Measurements from ENCODE around the gene FAM3C.

Gene FAM3C

GRCh38 chr7:121390109-121390508, 6.0 kb downstream of the FAM3C start:
- no peak overlapping the region for H3K4ac ChIP-seq (ENCODE audit: low read length)
- no peak overlapping the region for H2AK5ac ChIP-seq (ENCODE audit: low read depth, low read length)
- H2BK120ac ChIP-seq (ENCODE audit: low read depth, low read length): no peak overlapping the region
- H3K36me3 ChIP-seq (replicated peaks in 1 of 2; ENCODE audit: control insufficient read depth in 2 of 2, insufficient read depth in 2 of 2, low read length in 2 of 2): peaks cover 0 to 21% of the 10 kb centered on the region in 2 donors
- no peak overlapping the region for H3K4me2 ChIP-seq (ENCODE audit: insufficient read depth, low read length, poor library complexity, severe bottlenecking)
- no peak overlapping the region for H3K4me3 ChIP-seq (ENCODE audit: low read length in 2 of 2)
- H2AFZ ChIP-seq (ENCODE audit: low read length): no peak overlapping the region
- H4K8ac ChIP-seq (ENCODE audit: low read depth, low read length): no peak overlapping the region
- H3K14ac ChIP-seq (ENCODE audit: low read length): no peak overlapping the region
- no peak overlapping the region for H3K23ac ChIP-seq (ENCODE audit: low read depth, low read length, poor library complexity)
- H4K91ac ChIP-seq (ENCODE audit: low read depth, low read length, poor library complexity): no peak overlapping the region
- H3K27ac ChIP-seq (replicated peaks; ENCODE audit: low read length): no peak overlapping the region
- no peak for DNase-seq (ENCODE audit: low spot score)
- no peak overlapping the region for H2BK12ac ChIP-seq (ENCODE audit: low read length)
- peaks cover 2 to 5% of the 10 kb centered on the region in 2 donors for H3K4me1 ChIP-seq (ENCODE audit: control insufficient read depth in 2 of 2, insufficient read depth in 1 of 2, low read depth in 1 of 2, low read length in 2 of 2)
- no peak overlapping the region for H2BK5ac ChIP-seq (ENCODE audit: low read length)
- H3K27me3 ChIP-seq (ENCODE audit: control insufficient read depth in 3 of 3, insufficient read depth in 3 of 3, low read depth in 1 of 3, low read length in 3 of 3): no peaks in the 10 kb centered on the region
- H3K79me1 ChIP-seq (ENCODE audit: low read depth, low read length): no peaks in the 10 kb centered on the region
- H3K9me3 ChIP-seq (replicated peaks in 1 of 2; ENCODE audit: control insufficient read depth in 2 of 2, insufficient read depth in 1 of 2, low read depth in 1 of 2, low read length in 2 of 2): peaks cover 0 to 10% of the 10 kb centered on the region in 2 donors
- H3K18ac ChIP-seq (ENCODE audit: low read length): no peak overlapping the region
- no peak overlapping the region for H3K9ac ChIP-seq (ENCODE audit: low read depth, low read length, poor library complexity)
- H2BK15ac ChIP-seq (ENCODE audit: low read length): no peak overlapping the region

DNA sequence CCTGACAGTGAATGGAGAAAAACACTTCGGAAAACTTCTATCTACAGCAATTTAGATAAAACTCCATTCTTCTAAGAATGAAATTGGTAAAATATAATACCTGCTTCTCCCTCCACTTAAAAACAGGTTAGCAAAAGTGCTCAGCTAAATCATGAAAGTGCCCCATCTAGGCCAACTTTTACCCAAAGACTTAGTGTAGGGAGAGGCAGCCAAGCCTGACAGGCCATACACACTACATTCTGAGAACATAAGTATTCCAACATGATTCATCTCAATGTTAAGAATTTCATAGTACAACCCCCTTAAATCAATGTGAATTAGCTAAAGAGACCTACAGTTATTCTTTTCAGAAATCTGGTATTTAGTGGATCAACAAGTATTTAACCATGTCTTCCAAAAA, 7.2 kb downstream of the FAM3C start:
- no peak overlapping the region for H3K23ac ChIP-seq (ENCODE audit: low read depth, low read length, poor library complexity)
- no peak overlapping the region for H3K4me2 ChIP-seq (ENCODE audit: insufficient read depth, low read length, poor library complexity, severe bottlenecking)
- H3K27me3 ChIP-seq (ENCODE audit: control insufficient read depth in 3 of 3, insufficient read depth in 3 of 3, low read depth in 1 of 3, low read length in 3 of 3): no peaks in the 10 kb centered on the region
- no peak overlapping the region for H3K27ac ChIP-seq (replicated peaks; ENCODE audit: low read length)
- H2BK120ac ChIP-seq (ENCODE audit: low read depth, low read length): no peak overlapping the region
- H2BK15ac ChIP-seq (ENCODE audit: low read length): no peak overlapping the region
- peaks cover 0 to 10% of the 10 kb centered on the region in 2 donors for H3K9me3 ChIP-seq (replicated peaks in 1 of 2; ENCODE audit: control insufficient read depth in 2 of 2, insufficient read depth in 1 of 2, low read depth in 1 of 2, low read length in 2 of 2)
- H2BK5ac ChIP-seq (ENCODE audit: low read length): no peak overlapping the region
- H3K4me3 ChIP-seq (ENCODE audit: low read length in 2 of 2): no peak overlapping the region
- no peak overlapping the region for H2BK12ac ChIP-seq (ENCODE audit: low read length)
- no peak overlapping the region for H2AK5ac ChIP-seq (ENCODE audit: low read depth, low read length)
- WGBS, 2 donors (ENCODE audit: extremely low coverage in 2 of 2, insufficient read length in 2 of 2, insufficient replicate concordance in 1 of 2): no CpG with 5 or more reads among the region's 1 CpG
- peaks cover 2 to 3% of the 10 kb centered on the region in 2 donors for H3K4me1 ChIP-seq (ENCODE audit: control insufficient read depth in 2 of 2, insufficient read depth in 1 of 2, low read depth in 1 of 2, low read length in 2 of 2)
- no peak overlapping the region for H4K8ac ChIP-seq (ENCODE audit: low read depth, low read length)
- no peak overlapping the region for H3K9ac ChIP-seq (ENCODE audit: low read depth, low read length, poor library complexity)
- DNase-seq (ENCODE audit: low spot score): no peak
- H2AFZ ChIP-seq (ENCODE audit: low read length): no peak overlapping the region
- H3K36me3 ChIP-seq (replicated peaks in 1 of 2; ENCODE audit: control insufficient read depth in 2 of 2, insufficient read depth in 2 of 2, low read length in 2 of 2): peaks cover 0 to 16% of the 10 kb centered on the region in 2 donors
- H4K91ac ChIP-seq (ENCODE audit: low read depth, low read length, poor library complexity): no peak overlapping the region
- H3K79me1 ChIP-seq (ENCODE audit: low read depth, low read length): no peaks in the 10 kb centered on the region
- H3K4ac ChIP-seq (ENCODE audit: low read length): no peak overlapping the region
- no peak overlapping the region for H3K18ac ChIP-seq (ENCODE audit: low read length)
- no peak overlapping the region for H3K14ac ChIP-seq (ENCODE audit: low read length)

DNA sequence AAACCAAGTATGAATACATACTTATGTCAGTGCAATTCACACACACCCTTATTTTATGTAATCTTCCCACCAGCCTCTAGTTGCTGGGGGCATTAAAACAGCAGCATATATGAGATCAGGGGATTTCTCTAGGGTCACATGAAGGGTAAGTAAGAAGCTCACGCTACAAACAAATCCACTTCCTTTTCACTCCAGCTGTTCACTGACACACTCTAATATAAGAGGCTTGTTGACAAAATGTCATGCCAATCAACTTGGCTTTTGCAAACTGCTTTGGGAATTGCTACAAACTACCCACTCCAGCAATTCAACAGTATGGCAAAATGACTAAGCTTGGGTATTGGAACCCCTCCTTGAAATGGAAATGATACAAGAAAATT, 10.3 kb downstream of the FAM3C start:
- Histone ChIP-seq H4K91ac (ENCODE audit: low read depth, low read length, poor library complexity) (no peak overlapping the region), H2AK5ac (ENCODE audit: low read depth, low read length) (no peak overlapping the region), H2BK120ac (ENCODE audit: low read depth, low read length) (no peak overlapping the region), H3K23ac (ENCODE audit: low read depth, low read length, poor library complexity) (no peak overlapping the region), H2BK5ac (ENCODE audit: low read length) (no peak overlapping the region), H3K4me2 (ENCODE audit: insufficient read depth, low read length, poor library complexity, severe bottlenecking) (no peak overlapping the region), H3K36me3 (replicated peaks in 1 of 2; ENCODE audit: control insufficient read depth in 2 of 2, insufficient read depth in 2 of 2, low read length in 2 of 2) (peaks cover 0 to 14% of the 10 kb centered on the region in 2 donors), H3K14ac (ENCODE audit: low read length) (no peak overlapping the region), H3K4me3 (ENCODE audit: low read length in 2 of 2) (no peak overlapping the region), H3K4ac (ENCODE audit: low read length) (no peak overlapping the region), H3K27ac (replicated peaks; ENCODE audit: low read length) (no peak overlapping the region), H3K27me3 (ENCODE audit: control insufficient read depth in 3 of 3, insufficient read depth in 3 of 3, low read depth in 1 of 3, low read length in 3 of 3) (no peaks in the 10 kb centered on the region), H3K79me1 (ENCODE audit: low read depth, low read length) (no peaks in the 10 kb centered on the region), H3K18ac (ENCODE audit: low read length) (no peak overlapping the region), H3K9me3 (replicated peaks in 1 of 2; ENCODE audit: control insufficient read depth in 2 of 2, insufficient read depth in 1 of 2, low read depth in 1 of 2, low read length in 2 of 2) (no peaks in the 10 kb centered on the region), H2AFZ (ENCODE audit: low read length) (no peak overlapping the region), H2BK12ac (ENCODE audit: low read length) (no peak overlapping the region), H3K4me1 (ENCODE audit: control insufficient read depth in 2 of 2, insufficient read depth in 1 of 2, low read depth in 1 of 2, low read length in 2 of 2) (peaks cover 0 to 3% of the 10 kb centered on the region in 2 donors), H2BK15ac (ENCODE audit: low read length) (no peak overlapping the region), H3K9ac (ENCODE audit: low read depth, low read length, poor library complexity) (no peak overlapping the region), H4K8ac (ENCODE audit: low read depth, low read length) (no peak overlapping the region)
- WGBS, 2 donors (ENCODE audit: extremely low coverage in 2 of 2, insufficient read length in 2 of 2, insufficient replicate concordance in 1 of 2): no CpG with 5 or more reads among the region's 1 CpG
- DNase-seq (ENCODE audit: low spot score): no peak

- H2BK5ac ChIP-seq (ENCODE audit: low read length): no peak overlapping the region
- no peak overlapping the region for H2AFZ ChIP-seq (ENCODE audit: low read length)
- no peaks in the 10 kb centered on the region for H3K9me3 ChIP-seq (replicated peaks in 1 of 2; ENCODE audit: control insufficient read depth in 2 of 2, insufficient read depth in 1 of 2, low read depth in 1 of 2, low read length in 2 of 2)
- H4K91ac ChIP-seq (ENCODE audit: low read depth, low read length, poor library complexity): no peak overlapping the region
- H3K36me3 ChIP-seq (replicated peaks in 1 of 2; ENCODE audit: control insufficient read depth in 2 of 2, insufficient read depth in 2 of 2, low read length in 2 of 2): peaks cover 0 to 17% of the 10 kb centered on the region in 2 donors
- no peak overlapping the region for H4K8ac ChIP-seq (ENCODE audit: low read depth, low read length)
- peaks cover 0 to 3% of the 10 kb centered on the region in 2 donors for H3K4me1 ChIP-seq (ENCODE audit: control insufficient read depth in 2 of 2, insufficient read depth in 1 of 2, low read depth in 1 of 2, low read length in 2 of 2)
- H2BK15ac ChIP-seq (ENCODE audit: low read length): no peak overlapping the region
- DNase-seq (ENCODE audit: low spot score): no peak
- H3K4me3 ChIP-seq (ENCODE audit: low read length in 2 of 2): no peak overlapping the region
- H3K27me3 ChIP-seq (ENCODE audit: control insufficient read depth in 3 of 3, insufficient read depth in 3 of 3, low read depth in 1 of 3, low read length in 3 of 3): no peaks in the 10 kb centered on the region
- H3K14ac ChIP-seq (ENCODE audit: low read length): no peak overlapping the region
- H3K4ac ChIP-seq (ENCODE audit: low read length): no peak overlapping the region
- H2BK12ac ChIP-seq (ENCODE audit: low read length): no peak overlapping the region
- no peak overlapping the region for H3K4me2 ChIP-seq (ENCODE audit: insufficient read depth, low read length, poor library complexity, severe bottlenecking)
- H3K27ac ChIP-seq (replicated peaks; ENCODE audit: low read length): no peak overlapping the region
- no peak overlapping the region for H3K9ac ChIP-seq (ENCODE audit: low read depth, low read length, poor library complexity)
- WGBS, 2 donors (ENCODE audit: extremely low coverage in 2 of 2, insufficient read length in 2 of 2, insufficient replicate concordance in 1 of 2): no CpG with 5 or more reads among the region's 4 CpGs
- no peaks in the 10 kb centered on the region for H3K79me1 ChIP-seq (ENCODE audit: low read depth, low read length)
- no peak overlapping the region for H2BK120ac ChIP-seq (ENCODE audit: low read depth, low read length)
- no peak overlapping the region for H3K18ac ChIP-seq (ENCODE audit: low read length)
- no peak overlapping the region for H2AK5ac ChIP-seq (ENCODE audit: low read depth, low read length)
- no peak overlapping the region for H3K23ac ChIP-seq (ENCODE audit: low read depth, low read length, poor library complexity)
Observed at GRCh38 chr7:121385056-121385799, 10.9 kb downstream of the FAM3C start.
